CD4-positive, CD25-positive, alpha-beta regulatory T cell (primary cell): ENCODE data around the gene SDE2. TPM values are rescaled to one million over a fixed set of nuclear protein-coding genes. Genes with fewer than 3 reads are reported as not detected.
"Not testable (repeated sequence)": the region's sequence is repeated elsewhere in the genome, so short reads cannot be mapped to it uniquely, and the experiment has no call there.

Experiments
- ATAC-seq, 2 donors: fragments of 150-1000 bp; cut with Tn5 transposase; one replicate each; pipeline ENCODE4 v1.10.0; 2021; ENCODE audit warnings: low read depth in 2 of 2, moderate number of reproducible peaks in 2 of 2, moderate library complexity in 1 of 2
- DNase-seq, 3 donors: peaks; one replicate each; pipeline versions ENCODE4 v3.0.0 to v3.0.0-alpha.2; 2012 to 2022; ENCODE audit warnings: mixed read lengths in 1 of 3
- H3K27ac ChIP-seq: one replicate; pipeline ENCODE4 v1.7.0; 2013; ENCODE audit warnings: mild to moderate bottlenecking, low read length; ENCODE audit not compliant: insufficient read depth, poor library complexity, severe bottlenecking
- H3K27me3 ChIP-seq: one replicate; pipeline ENCODE4 v1.7.0; 2013; ENCODE audit warnings: low read length; ENCODE audit not compliant: control insufficient read depth, insufficient read depth
- H3K36me3 ChIP-seq: one replicate; pipeline ENCODE4 v1.7.0; 2013; ENCODE audit warnings: mild to moderate bottlenecking, low read length, moderate library complexity; ENCODE audit not compliant: control insufficient read depth, insufficient read depth
- H3K4me1 ChIP-seq: 2 replicates; pipeline ENCODE4 v1.7.0; 2013; ENCODE audit warnings: mild to moderate bottlenecking, low read length; ENCODE audit not compliant: insufficient read depth, control insufficient read depth, poor library complexity, severe bottlenecking
- H3K4me3 ChIP-seq: one replicate; pipeline ENCODE4 v1.7.0; 2013; ENCODE audit warnings: low read depth, mild to moderate bottlenecking, low read length, moderate library complexity
- H3K9me3 ChIP-seq, 2 experiments: 1 replicate in 1 of 2; 2 replicates in 1 of 2; pipeline ENCODE4 v1.7.0; 2013; ENCODE audit warnings: low read length in 2 of 2, mild to moderate bottlenecking in 1 of 2, moderate library complexity in 1 of 2; ENCODE audit not compliant: control insufficient read depth in 2 of 2
- H3K27ac Mint-ChIP-seq, 3 donors: one replicate each; pipeline ENCODE4 v1.8.0; 2020 to 2022; ENCODE audit warnings: mild to moderate bottlenecking in 3 of 3, mixed read lengths in 3 of 3, moderate library complexity in 2 of 3
- H3K27me3 Mint-ChIP-seq: one replicate; pipeline ENCODE4 v1.8.0; 2022; ENCODE audit warnings: mild to moderate bottlenecking, mixed read lengths
- H3K36me3 Mint-ChIP-seq: one replicate; pipeline ENCODE4 v1.8.0; 2020; ENCODE audit warnings: mixed read lengths
- H3K4me1 Mint-ChIP-seq, 4 donors: one replicate each; pipeline ENCODE4 v1.8.0; 2020 to 2022; ENCODE audit warnings: mixed read lengths in 4 of 4, mild to moderate bottlenecking in 1 of 4
- H3K4me3 Mint-ChIP-seq, 4 donors: one replicate each; pipeline ENCODE4 v1.8.0; 2020 to 2022; ENCODE audit warnings: mild to moderate bottlenecking in 4 of 4, mixed read lengths in 4 of 4, moderate library complexity in 3 of 4
- H3K9me3 Mint-ChIP-seq, 7 donors: one replicate each; pipeline ENCODE4 v1.8.0; 2020 to 2022; ENCODE audit warnings: mixed read lengths in 7 of 7, mild to moderate bottlenecking in 3 of 7, moderate library complexity in 2 of 7
- polyA plus RNA-seq, 4 donors: library from polyadenylated mRNA; unstranded; fragments of 300-500 nt; fragmentation: Illumina TruSeq; gene quantifications; one replicate each; pipeline ENCODE4 v1.2.3, GENCODE V29; 2021
- total RNA-seq: library from RNA; stranded (reverse); gene quantifications from one replicate; pipeline ENCODE4 v1.2.3, GENCODE V29; 2022

The SDE2 gene
- total and polyA plus RNA-seq, 5 donors from 2014 or later, result 5.9 to 38.1 (median 11.2) TPM

DNA sequence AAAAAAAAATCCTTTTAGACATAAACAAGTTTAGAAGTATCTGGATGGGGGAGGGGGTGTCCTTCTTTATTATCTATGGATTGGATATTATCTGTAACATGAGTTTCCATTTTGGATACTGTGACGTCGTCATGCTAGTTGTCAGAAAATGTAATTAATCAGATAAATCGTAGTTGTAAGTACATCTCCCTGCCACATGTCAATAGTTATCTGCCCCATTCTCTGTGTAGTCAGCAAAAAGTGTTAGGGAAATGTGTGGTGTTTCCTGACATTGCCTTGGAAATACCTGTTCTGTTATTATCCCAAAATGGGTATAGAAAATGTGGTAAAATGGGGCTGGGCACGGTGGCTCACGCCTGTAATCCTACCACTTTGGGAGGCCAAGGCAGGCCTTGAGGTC, 24.6 kb upstream of the SDE2 start:
- Mint-ChIP-seq H3K27me3 (peaks cover 14% of the 10 kb centered on the region), H3K4me3 (no peak overlapping the region), H3K27ac (no peak overlapping the region), H3K4me1 (no peaks in the 10 kb centered on the region), H3K36me3 (no peaks in the 10 kb centered on the region), H3K9me3 (no peaks in the 10 kb centered on the region)
- Histone ChIP-seq H3K36me3 (no peaks in the 10 kb centered on the region), H3K9me3 (no peaks in the 10 kb centered on the region), H3K4me3 (no peak overlapping the region), H3K27me3 (no peaks in the 10 kb centered on the region), H3K27ac (no peak overlapping the region), H3K4me1 (no peaks in the 10 kb centered on the region)
- DNase-seq (no peak), ATAC-seq (no peak)

GRCh38 chr1:226021801-226022200, 22.7 kb upstream of the SDE2 start:
- H3K9me3 ChIP-seq, result no peaks in the 10 kb centered on the region
- Mint-ChIP-seq H3K4me1 (no peaks in the 10 kb centered on the region), H3K27ac (no peak overlapping the region), H3K9me3 (no peaks in the 10 kb centered on the region), H3K4me3 (no peak overlapping the region), H3K36me3 (no peaks in the 10 kb centered on the region), H3K27me3 (peaks cover 17% of the 10 kb centered on the region)
- H3K36me3 ChIP-seq, result no peaks in the 10 kb centered on the region
- no peak overlapping the region for H3K27ac ChIP-seq
- ATAC-seq (no peak), DNase-seq (no peak)
- H3K27me3 ChIP-seq, result no peaks in the 10 kb centered on the region
- H3K4me3 ChIP-seq, result no peak overlapping the region
- H3K4me1 ChIP-seq, result no peaks in the 10 kb centered on the region

DNA sequence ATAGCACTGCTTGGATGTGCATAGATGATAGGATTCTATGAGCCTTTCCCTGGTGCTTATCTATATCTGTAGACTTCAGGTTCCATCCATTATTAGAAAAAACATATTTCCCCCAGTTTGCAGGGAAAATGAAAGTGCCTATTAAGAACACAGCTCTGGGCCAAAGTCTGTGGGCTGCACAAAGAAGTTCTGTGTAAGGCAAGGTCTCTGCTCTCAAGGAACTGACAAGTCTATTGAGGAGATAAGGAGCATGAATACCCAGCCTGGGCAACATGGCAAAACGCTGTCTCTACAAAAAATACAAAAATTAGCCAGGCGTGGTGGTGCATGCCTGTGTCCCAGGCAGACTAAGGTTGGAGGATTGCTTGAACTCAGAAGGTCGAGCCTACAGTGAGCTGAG, 22.3 kb upstream of the SDE2 start:
- no peak overlapping the region for H3K4me3 ChIP-seq
- Mint-ChIP-seq H3K4me3 (no peak overlapping the region), H3K9me3 (no peaks in the 10 kb centered on the region), H3K27ac (no peak overlapping the region), H3K4me1 (no peaks in the 10 kb centered on the region), H3K27me3 (peaks cover 15% of the 10 kb centered on the region), H3K36me3 (no peaks in the 10 kb centered on the region)
- no peaks in the 10 kb centered on the region for H3K36me3 ChIP-seq
- H3K9me3 ChIP-seq, result no peaks in the 10 kb centered on the region
- ATAC-seq, result no peak
- no peaks in the 10 kb centered on the region for H3K27me3 ChIP-seq
- DNase-seq, result no peak
- no peak overlapping the region for H3K27ac ChIP-seq
- no peaks in the 10 kb centered on the region for H3K4me1 ChIP-seq

- no peaks in the 10 kb centered on the region for H3K4me1 ChIP-seq
- H3K4me1 Mint-ChIP-seq, result no peaks in the 10 kb centered on the region
- H3K36me3 Mint-ChIP-seq, result no peaks in the 10 kb centered on the region
- no peak for DNase-seq
- H3K27me3 ChIP-seq, result no peaks in the 10 kb centered on the region
- ATAC-seq, result no peak
- H3K27ac Mint-ChIP-seq, result no peak overlapping the region
- no peaks in the 10 kb centered on the region for H3K36me3 ChIP-seq
- peaks cover 16% of the 10 kb centered on the region for H3K27me3 Mint-ChIP-seq
- H3K27ac ChIP-seq, result no peak overlapping the region
- no peak overlapping the region for H3K4me3 Mint-ChIP-seq
- no peak overlapping the region for H3K4me3 ChIP-seq
- H3K9me3 ChIP-seq, result no peaks in the 10 kb centered on the region
- H3K9me3 Mint-ChIP-seq, result no peaks in the 10 kb centered on the region
Measured at GRCh38 chr1:226019572-226019971, 20.4 kb upstream of the SDE2 start.

DNA sequence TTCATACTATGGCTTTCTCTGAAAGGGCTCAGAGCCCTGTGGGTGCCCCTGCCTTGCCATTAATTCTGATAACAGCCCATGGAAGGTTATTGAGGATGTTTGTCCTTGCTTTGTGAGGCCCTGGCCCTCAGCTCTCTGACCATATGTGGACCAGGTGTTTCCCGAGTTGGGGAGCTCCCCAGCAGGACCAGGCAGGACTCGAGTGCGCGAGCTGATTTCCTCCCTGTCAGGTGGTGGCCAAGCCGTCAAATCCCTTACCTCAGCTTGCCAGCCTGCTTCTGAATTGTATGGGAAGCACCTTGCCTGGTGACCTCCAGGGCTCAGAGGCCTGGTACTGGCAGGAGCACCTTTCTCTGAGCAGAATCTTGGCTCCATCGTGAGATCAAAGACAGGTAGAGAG, 17.9 kb upstream of the SDE2 start:
- Histone ChIP-seq H3K27ac (no peak overlapping the region), H3K4me1 (no peaks in the 10 kb centered on the region), H3K9me3 (no peaks in the 10 kb centered on the region), H3K27me3 (peaks cover 2% of the 10 kb centered on the region), H3K4me3 (no peak overlapping the region), H3K36me3 (no peaks in the 10 kb centered on the region)
- Mint-ChIP-seq H3K36me3 (no peaks in the 10 kb centered on the region), H3K4me3 (no peak overlapping the region), H3K27ac (peak overlapping the region in 1 of 3 donors; percentile 18), H3K9me3 (no peaks in the 10 kb centered on the region), H3K27me3 (peaks cover 21% of the 10 kb centered on the region), H3K4me1 (no peaks in the 10 kb centered on the region)
- DNase-seq, result no peak
- no peak for ATAC-seq

DNA sequence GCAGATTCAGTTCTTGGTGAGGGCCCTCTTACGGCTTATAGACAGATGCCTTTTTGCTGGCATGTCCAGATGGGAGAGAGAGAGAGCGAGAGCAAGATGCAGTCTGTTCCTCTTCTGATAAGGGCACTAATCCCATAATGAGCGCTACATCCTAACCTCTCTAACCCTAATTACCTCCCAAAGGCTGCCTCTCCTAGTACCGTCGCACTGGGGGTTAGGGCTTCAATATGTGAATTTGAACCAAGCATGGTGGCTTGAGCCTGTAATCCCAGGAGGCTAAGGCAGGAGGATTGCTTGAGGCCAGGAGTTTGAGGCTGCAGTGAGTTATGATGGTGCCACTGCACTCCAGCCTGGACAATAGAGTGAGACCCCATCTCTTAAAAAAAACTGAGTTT, 10.5 kb upstream of the SDE2 start:
- H3K27me3 Mint-ChIP-seq, result peaks cover 21% of the 10 kb centered on the region
- Histone ChIP-seq H3K4me1 (no peaks in the 10 kb centered on the region), H3K36me3 (no peaks in the 10 kb centered on the region), H3K4me3 (no peak overlapping the region), H3K27ac (no peak overlapping the region), H3K27me3 (peaks cover 2% of the 10 kb centered on the region), H3K9me3 (no peaks in the 10 kb centered on the region)
- peaks cover 0 to 4% (median 2%) of the 10 kb centered on the region in 4 donors for H3K4me1 Mint-ChIP-seq
- ATAC-seq (no peak), DNase-seq (no peak)
- H3K9me3 Mint-ChIP-seq, result no peaks in the 10 kb centered on the region
- no peak overlapping the region for H3K4me3 Mint-ChIP-seq
- H3K36me3 Mint-ChIP-seq, result no peaks in the 10 kb centered on the region
- no peak overlapping the region for H3K27ac Mint-ChIP-seq

DNA sequence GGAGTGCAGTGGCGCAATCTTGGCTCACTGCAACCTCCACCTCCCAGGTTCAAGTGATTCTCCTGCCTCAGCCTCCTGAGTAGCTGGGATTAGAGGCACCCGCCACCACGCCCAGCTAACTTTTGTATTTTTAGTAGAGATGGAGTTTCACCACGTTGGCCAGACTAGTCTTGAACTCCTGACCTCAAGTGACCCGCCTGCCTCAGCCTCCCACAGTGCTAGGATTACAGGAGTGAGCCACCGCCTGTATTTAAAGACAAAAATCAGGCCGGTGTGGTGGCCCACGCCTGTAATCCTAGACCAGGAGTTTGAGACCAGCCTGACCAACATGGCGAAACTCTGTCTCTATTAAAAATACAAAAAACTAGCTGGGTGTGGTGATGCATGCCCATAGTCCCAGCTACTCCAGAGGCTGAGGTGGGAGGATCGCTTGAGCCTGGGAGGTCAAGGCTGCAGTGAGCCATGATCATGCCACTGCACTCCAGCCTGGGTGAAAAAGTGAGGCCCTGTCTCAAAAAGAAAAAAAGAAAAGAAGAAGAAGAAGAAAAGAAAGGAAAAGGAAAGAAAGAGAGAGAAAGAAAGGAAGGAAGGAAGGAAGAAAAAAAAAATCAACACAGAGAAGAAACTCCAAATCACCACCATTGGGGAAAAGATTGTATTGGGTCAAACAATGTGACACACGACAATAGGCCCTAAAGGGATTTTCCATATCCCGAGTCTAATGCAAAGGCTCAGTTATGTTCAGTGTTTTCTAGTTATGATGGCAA, 8.2 kb upstream of the SDE2 start:
- H3K4me3 ChIP-seq, H3K27me3 ChIP-seq, H3K9me3 Mint-ChIP-seq, H3K36me3 ChIP-seq, H3K36me3 Mint-ChIP-seq, ATAC-seq, H3K9me3 ChIP-seq, DNase-seq, H3K27ac ChIP-seq, H3K27ac Mint-ChIP-seq: not testable (repeated sequence)
- peaks cover 13% of the 10 kb centered on the region for H3K4me1 ChIP-seq
- Mint-ChIP-seq H3K4me1 (peaks cover 5 to 26% (median 14%) of the 10 kb centered on the region in 4 donors), H3K4me3 (peak overlapping the region in 1 of 4 donors; percentile 58), H3K27me3 (peaks cover 12% of the 10 kb centered on the region)

GRCh38 chr1:226006686-226007085, 7.5 kb upstream of the SDE2 start:
- Mint-ChIP-seq H3K4me1 (peaks cover 12 to 32% (median 20%) of the 10 kb centered on the region in 4 donors), H3K27ac (no peak overlapping the region), H3K9me3 (no peaks in the 10 kb centered on the region), H3K4me3 (no peak overlapping the region), H3K36me3 (no peaks in the 10 kb centered on the region), H3K27me3 (peaks cover 12% of the 10 kb centered on the region)
- no peak for DNase-seq
- Histone ChIP-seq H3K27me3 (no peaks in the 10 kb centered on the region), H3K27ac (no peak overlapping the region), H3K4me1 (peaks cover 19% of the 10 kb centered on the region), H3K4me3 (no peak overlapping the region), H3K9me3 (no peaks in the 10 kb centered on the region), H3K36me3 (no peaks in the 10 kb centered on the region)
- ATAC-seq, result no peak
